SK-N-SH treated with all-trans-retinoic acid at 6 μM for 48 hours (cell line): Measurements from ENCODE around the gene CIT.

Experiments used
- ATAC-seq: fragments of 200-7000 bp; cut with Tn5 transposase; 3 replicates; pipeline ENCODE4 v1.9.1; 2020; ENCODE audit warnings: mild to moderate bottlenecking, moderate library complexity
- ARNTL ChIP-seq: fragments of 450-650 bp; formaldehyde crosslinking; IDR thresholded peaks from 2 replicates; pipeline ENCODE4 v1.5.0; 2020; ENCODE audit warnings: low read depth, mild to moderate bottlenecking, moderate library complexity, borderline replicate concordance
- BACH2 ChIP-seq: fragments of 250-450 bp; sonication (Bioruptor Pico); IDR thresholded peaks from 2 replicates; pipeline ENCODE4 v1.9.0; 2021; ENCODE audit warnings: mild to moderate bottlenecking, borderline replicate concordance
- CSDC2 ChIP-seq: fragments of 250-450 bp; sonication (Bioruptor Pico); IDR thresholded peaks from 2 replicates; pipeline ENCODE4 v1.5.0; 2020; ENCODE audit warnings: mild to moderate bottlenecking, moderate library complexity
- ESRRG ChIP-seq: fragments of 250-450 bp; sonication (Bioruptor Pico); IDR thresholded peaks from 2 replicates; pipeline ENCODE4 v1.6.1; 2021; ENCODE audit warnings: mild to moderate bottlenecking
- GLIS3 ChIP-seq: fragments of 250-450 bp; sonication (Bioruptor Pico); IDR thresholded peaks from 2 replicates; pipeline ENCODE4 v1.5.0; 2020; ENCODE audit warnings: mild to moderate bottlenecking, moderate library complexity
- ISL1 ChIP-seq: fragments of 250-450 bp; sonication (Bioruptor Pico); IDR thresholded peaks from 2 replicates; pipeline ENCODE4 v2.1.2; 2022; ENCODE audit warnings: mild to moderate bottlenecking, moderate library complexity
- PPARA ChIP-seq: fragments of 250-450 bp; sonication (Bioruptor Pico); IDR thresholded peaks from 2 replicates; pipeline ENCODE4 v1.5.0; 2020; ENCODE audit warnings: mild to moderate bottlenecking, borderline replicate concordance
- RARB ChIP-seq: fragments of 250-450 bp; sonication (Bioruptor Pico); IDR thresholded peaks from 2 replicates; pipeline ENCODE4 v1.8.0; 2021; ENCODE audit warnings: mild to moderate bottlenecking, moderate library complexity
- SNAI2 ChIP-seq: fragments of 250-450 bp; sonication (Bioruptor Pico); IDR thresholded peaks from 2 replicates; pipeline ENCODE4 v1.5.0; 2020; ENCODE audit warnings: mild to moderate bottlenecking, moderate library complexity
- TCF4 ChIP-seq: fragments of 250-450 bp; sonication (Bioruptor Pico); IDR thresholded peaks from 2 replicates; pipeline ENCODE4 v1.8.0; 2021; ENCODE audit warnings: mild to moderate bottlenecking, moderate library complexity, borderline replicate concordance
- TOX ChIP-seq: fragments of 250-450 bp; sonication (Bioruptor Pico); IDR thresholded peaks from 2 replicates; pipeline ENCODE4 v1.8.0; 2021; ENCODE audit warnings: mild to moderate bottlenecking, moderate library complexity, borderline replicate concordance
- ZC3H10 ChIP-seq: fragments of 250-450 bp; sonication (Bioruptor Pico); IDR thresholded peaks from 2 replicates; pipeline ENCODE4 v1.5.1; 2021; ENCODE audit warnings: mild to moderate bottlenecking, moderate library complexity
- ZFP30 ChIP-seq: fragments of 450-650 bp; formaldehyde crosslinking; IDR thresholded peaks from 2 replicates; pipeline ENCODE4 v1.5.0; 2022; ENCODE audit warnings: mild to moderate bottlenecking, moderate library complexity
- ZNF565 ChIP-seq: fragments of 450-650 bp; formaldehyde crosslinking; conservative IDR thresholded peaks from 2 replicates; pipeline ENCODE4 v1.5.0; 2020; ENCODE audit warnings: low read depth, mild to moderate bottlenecking, moderate library complexity
- ZNF70 ChIP-seq: fragments of 450-650 bp; formaldehyde crosslinking; IDR thresholded peaks from 2 replicates; pipeline ENCODE4 v1.5.0; 2020; ENCODE audit warnings: mild to moderate bottlenecking, moderate library complexity
- ZNF8 ChIP-seq: fragments of 450-650 bp; formaldehyde crosslinking; IDR thresholded peaks from 2 replicates; pipeline ENCODE4 v1.5.0; 2020; ENCODE audit warnings: mild to moderate bottlenecking, moderate library complexity
- TF ChIP-seq, protein P1 (sequence below): fragments of 250-450 bp; sonication (Bioruptor Pico); IDR thresholded peaks from 2 replicates; pipeline ENCODE4 v1.5.1; 2021; ENCODE audit warnings: mild to moderate bottlenecking, moderate library complexity
- TF ChIP-seq, protein P2 (sequence below): fragments of 250-450 bp; sonication (Bioruptor Pico); IDR thresholded peaks from 2 replicates; pipeline ENCODE4 v1.8.0; 2021; ENCODE audit warnings: low read depth, mild to moderate bottlenecking, moderate library complexity, borderline replicate concordance
- TF ChIP-seq, protein P3 (sequence below): fragments of 250-450 bp; sonication (Bioruptor Pico); IDR thresholded peaks from 2 replicates; pipeline ENCODE4 v1.5.1; 2020; ENCODE audit warnings: low read depth, mild to moderate bottlenecking, moderate library complexity
- TF ChIP-seq, protein P4 (sequence below): fragments of 250-450 bp; sonication (Bioruptor Pico); IDR thresholded peaks from 2 replicates; pipeline ENCODE4 v1.8.0; 2020; ENCODE audit warnings: mild to moderate bottlenecking, moderate library complexity, borderline replicate concordance
- TF ChIP-seq, protein P5 (sequence below): fragments of 250-450 bp; sonication (Bioruptor Pico); IDR thresholded peaks from 2 replicates; pipeline ENCODE4 v1.5.0; 2020; ENCODE audit warnings: mild to moderate bottlenecking, moderate library complexity

CIT gene

DNA sequence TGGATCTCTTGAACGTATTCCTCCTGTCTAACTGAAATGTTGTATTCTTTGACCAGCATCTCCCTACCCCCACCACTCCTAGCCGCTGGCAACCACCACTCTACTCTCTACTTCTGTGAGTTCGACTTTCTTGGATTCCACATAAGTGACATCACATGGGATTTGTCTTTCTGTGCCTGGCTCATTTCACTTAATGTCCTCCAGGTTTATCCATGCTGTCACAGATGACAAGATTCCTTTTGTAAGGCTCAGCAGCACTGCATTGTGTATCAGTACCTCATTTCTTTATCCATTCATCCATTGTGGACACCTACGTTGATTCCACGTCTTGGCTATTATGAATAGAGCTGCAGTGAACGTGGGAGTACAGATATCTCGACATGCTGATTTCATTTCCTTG is 198.7 kb downstream of the CIT start:
- ATAC-seq = no peak; the same call in 2 of the 3 replicates
- TF ChIP-seq ZNF8 (CRISPR knock-in tag) (no peak), PPARA (CRISPR knock-in tag) (no peak), BACH2 (CRISPR knock-in tag) (no peak), ZFP30 (CRISPR knock-in tag) (no peak), ESRRG (CRISPR knock-in tag) (no peak), GLIS3 (CRISPR knock-in tag) (no peak), ARNTL (CRISPR knock-in tag) (no peak), TOX (no peak), ZNF565 (no peak), ZNF70 (CRISPR knock-in tag) (no peak), TCF4 (CRISPR knock-in tag) (no peak), CSDC2 (CRISPR knock-in tag) (no peak)
- TF ChIP-seq, protein P1, sequence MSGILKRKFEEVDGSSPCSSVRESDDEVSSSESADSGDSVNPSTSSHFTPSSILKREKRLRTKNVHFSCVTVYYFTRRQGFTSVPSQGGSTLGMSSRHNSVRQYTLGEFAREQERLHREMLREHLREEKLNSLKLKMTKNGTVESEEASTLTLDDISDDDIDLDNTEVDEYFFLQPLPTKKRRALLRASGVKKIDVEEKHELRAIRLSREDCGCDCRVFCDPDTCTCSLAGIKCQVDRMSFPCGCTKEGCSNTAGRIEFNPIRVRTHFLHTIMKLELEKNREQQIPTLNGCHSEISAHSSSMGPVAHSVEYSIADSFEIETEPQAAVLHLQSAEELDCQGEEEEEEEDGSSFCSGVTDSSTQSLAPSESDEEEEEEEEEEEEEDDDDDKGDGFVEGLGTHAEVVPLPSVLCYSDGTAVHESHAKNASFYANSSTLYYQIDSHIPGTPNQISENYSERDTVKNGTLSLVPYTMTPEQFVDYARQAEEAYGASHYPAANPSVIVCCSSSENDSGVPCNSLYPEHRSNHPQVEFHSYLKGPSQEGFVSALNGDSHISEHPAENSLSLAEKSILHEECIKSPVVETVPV (CRISPR knock-in tag) = no peak
- TF ChIP-seq, protein P2, sequence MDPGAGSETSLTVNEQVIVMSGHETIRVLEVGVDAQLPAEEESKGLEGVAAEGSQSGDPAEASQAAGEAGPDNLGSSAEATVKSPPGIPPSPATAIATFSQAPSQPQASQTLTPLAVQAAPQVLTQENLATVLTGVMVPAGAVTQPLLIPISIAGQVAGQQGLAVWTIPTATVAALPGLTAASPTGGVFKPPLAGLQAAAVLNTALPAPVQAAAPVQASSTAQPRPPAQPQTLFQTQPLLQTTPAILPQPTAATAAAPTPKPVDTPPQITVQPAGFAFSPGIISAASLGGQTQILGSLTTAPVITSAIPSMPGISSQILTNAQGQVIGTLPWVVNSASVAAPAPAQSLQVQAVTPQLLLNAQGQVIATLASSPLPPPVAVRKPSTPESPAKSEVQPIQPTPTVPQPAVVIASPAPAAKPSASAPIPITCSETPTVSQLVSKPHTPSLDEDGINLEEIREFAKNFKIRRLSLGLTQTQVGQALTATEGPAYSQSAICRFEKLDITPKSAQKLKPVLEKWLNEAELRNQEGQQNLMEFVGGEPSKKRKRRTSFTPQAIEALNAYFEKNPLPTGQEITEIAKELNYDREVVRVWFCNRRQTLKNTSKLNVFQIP (CRISPR knock-in tag) = no peak
- TF ChIP-seq, protein P3, sequence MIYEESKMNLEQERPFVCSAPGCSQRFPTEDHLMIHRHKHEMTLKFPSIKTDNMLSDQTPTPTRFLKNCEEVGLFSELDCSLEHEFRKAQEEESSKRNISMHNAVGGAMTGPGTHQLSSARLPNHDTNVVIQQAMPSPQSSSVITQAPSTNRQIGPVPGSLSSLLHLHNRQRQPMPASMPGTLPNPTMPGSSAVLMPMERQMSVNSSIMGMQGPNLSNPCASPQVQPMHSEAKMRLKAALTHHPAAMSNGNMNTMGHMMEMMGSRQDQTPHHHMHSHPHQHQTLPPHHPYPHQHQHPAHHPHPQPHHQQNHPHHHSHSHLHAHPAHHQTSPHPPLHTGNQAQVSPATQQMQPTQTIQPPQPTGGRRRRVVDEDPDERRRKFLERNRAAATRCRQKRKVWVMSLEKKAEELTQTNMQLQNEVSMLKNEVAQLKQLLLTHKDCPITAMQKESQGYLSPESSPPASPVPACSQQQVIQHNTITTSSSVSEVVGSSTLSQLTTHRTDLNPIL (CRISPR knock-in tag) = no peak
- TF ChIP-seq, protein P4, sequence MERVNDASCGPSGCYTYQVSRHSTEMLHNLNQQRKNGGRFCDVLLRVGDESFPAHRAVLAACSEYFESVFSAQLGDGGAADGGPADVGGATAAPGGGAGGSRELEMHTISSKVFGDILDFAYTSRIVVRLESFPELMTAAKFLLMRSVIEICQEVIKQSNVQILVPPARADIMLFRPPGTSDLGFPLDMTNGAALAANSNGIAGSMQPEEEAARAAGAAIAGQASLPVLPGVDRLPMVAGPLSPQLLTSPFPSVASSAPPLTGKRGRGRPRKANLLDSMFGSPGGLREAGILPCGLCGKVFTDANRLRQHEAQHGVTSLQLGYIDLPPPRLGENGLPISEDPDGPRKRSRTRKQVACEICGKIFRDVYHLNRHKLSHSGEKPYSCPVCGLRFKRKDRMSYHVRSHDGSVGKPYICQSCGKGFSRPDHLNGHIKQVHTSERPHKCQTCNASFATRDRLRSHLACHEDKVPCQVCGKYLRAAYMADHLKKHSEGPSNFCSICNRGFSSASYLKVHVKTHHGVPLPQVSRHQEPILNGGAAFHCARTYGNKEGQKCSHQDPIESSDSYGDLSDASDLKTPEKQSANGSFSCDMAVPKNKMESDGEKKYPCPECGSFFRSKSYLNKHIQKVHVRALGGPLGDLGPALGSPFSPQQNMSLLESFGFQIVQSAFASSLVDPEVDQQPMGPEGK = no peak

DNA sequence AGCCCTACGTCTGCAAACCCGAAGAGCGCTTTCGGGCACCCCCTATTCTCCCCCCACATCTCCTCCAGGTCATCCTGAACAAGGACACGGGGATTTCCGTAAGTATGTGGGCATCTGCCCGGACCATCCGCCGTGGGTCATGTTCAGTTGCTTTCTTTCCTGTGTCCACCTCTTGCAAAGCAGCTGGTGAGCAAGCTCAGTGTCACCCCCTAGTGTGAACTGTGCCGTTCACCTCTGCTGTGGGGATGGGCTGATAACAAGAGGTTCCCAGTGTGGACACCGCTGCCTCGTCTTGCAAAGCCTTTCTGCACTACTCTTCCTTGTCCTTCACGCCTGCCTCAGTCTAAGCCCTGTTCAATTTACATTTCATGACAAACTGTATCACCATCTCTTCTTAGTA is 200.5 kb downstream of the CIT start:
- TF ChIP-seq TCF4 (CRISPR knock-in tag) (no peak), CSDC2 (CRISPR knock-in tag) (no peak), ZNF565 (no peak), GLIS3 (CRISPR knock-in tag) (no peak), RARB (CRISPR knock-in tag) (no peak), SNAI2 (CRISPR knock-in tag) (no peak), BACH2 (CRISPR knock-in tag) (no peak), TOX (no peak), ZNF70 (CRISPR knock-in tag) (no peak), PPARA (CRISPR knock-in tag) (no peak), ISL1 (CRISPR knock-in tag) (no peak), ZC3H10 (CRISPR knock-in tag) (no peak), ZFP30 (CRISPR knock-in tag) (no peak)
- TF ChIP-seq, protein P2 (CRISPR knock-in tag) = no peak
- TF ChIP-seq, protein P4 = no peak
- TF ChIP-seq, protein P5, sequence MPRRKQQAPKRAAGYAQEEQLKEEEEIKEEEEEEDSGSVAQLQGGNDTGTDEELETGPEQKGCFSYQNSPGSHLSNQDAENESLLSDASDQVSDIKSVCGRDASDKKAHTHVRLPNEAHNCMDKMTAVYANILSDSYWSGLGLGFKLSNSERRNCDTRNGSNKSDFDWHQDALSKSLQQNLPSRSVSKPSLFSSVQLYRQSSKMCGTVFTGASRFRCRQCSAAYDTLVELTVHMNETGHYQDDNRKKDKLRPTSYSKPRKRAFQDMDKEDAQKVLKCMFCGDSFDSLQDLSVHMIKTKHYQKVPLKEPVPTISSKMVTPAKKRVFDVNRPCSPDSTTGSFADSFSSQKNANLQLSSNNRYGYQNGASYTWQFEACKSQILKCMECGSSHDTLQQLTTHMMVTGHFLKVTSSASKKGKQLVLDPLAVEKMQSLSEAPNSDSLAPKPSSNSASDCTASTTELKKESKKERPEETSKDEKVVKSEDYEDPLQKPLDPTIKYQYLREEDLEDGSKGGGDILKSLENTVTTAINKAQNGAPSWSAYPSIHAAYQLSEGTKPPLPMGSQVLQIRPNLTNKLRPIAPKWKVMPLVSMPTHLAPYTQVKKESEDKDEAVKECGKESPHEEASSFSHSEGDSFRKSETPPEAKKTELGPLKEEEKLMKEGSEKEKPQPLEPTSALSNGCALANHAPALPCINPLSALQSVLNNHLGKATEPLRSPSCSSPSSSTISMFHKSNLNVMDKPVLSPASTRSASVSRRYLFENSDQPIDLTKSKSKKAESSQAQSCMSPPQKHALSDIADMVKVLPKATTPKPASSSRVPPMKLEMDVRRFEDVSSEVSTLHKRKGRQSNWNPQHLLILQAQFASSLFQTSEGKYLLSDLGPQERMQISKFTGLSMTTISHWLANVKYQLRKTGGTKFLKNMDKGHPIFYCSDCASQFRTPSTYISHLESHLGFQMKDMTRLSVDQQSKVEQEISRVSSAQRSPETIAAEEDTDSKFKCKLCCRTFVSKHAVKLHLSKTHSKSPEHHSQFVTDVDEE = no peak
- TF ChIP-seq, protein P3 (CRISPR knock-in tag) = no peak
- TF ChIP-seq, protein P1 (CRISPR knock-in tag) = no peak
- ATAC-seq = no peak
